GM12891 (cell line): ENCODE data around the gene SNTA1.
A peak's percentile ranks its signal among the peaks of the same experiment; 100 is the strongest.
"Not testable (repeated sequence)": the region's sequence is repeated elsewhere in the genome, so short reads cannot be mapped to it uniquely, and the experiment has no call there.

Experiments used
- DNase-seq: peaks from one replicate; pipeline ENCODE4 v3.0.0; 2011; ENCODE audit warnings: low spot score; ENCODE audit not compliant: insufficient read length
- FAIRE-seq: peaks from 2 replicates; lab custom pipeline; 2011; peaks lifted over from hg19 to GRCh38; lab: Jason Lieb, UNC
- PAX5 ChIP-seq: IDR thresholded peaks from 2 replicates; pipeline ENCODE4 v1.6.1; 2011; ENCODE audit warnings: low read length, moderate library complexity, mild to moderate bottlenecking; ENCODE audit not compliant: insufficient read depth, severe bottlenecking
- POLR2A ChIP-seq: IDR thresholded peaks from 2 replicates; pipeline ENCODE4 v1.6.1; 2011; ENCODE audit warnings: low read depth, low read length, control low read depth
- POLR2AphosphoS5 ChIP-seq: IDR thresholded peaks from 2 replicates; pipeline ENCODE4 v1.6.1; 2011; ENCODE audit warnings: low read depth, low read length, control low read depth
- POU2F2 ChIP-seq: IDR thresholded peaks from 2 replicates; pipeline ENCODE4 v1.6.1; 2011; ENCODE audit warnings: low read depth, mild to moderate bottlenecking, control low read depth, low read length, moderate library complexity
- SPI1 ChIP-seq: IDR thresholded peaks from 2 replicates; pipeline ENCODE4 v1.6.1; 2011; ENCODE audit warnings: low read depth, low read length, control low read depth
- TAF1 ChIP-seq: IDR thresholded peaks from 2 replicates; pipeline ENCODE4 v1.6.1; 2011; ENCODE audit warnings: low read depth, low read length, control low read depth

Gene SNTA1

GRCh38 chr20:33443006-33443511 lies 504 bp downstream of the SNTA1 start:
- peak; percentile 43 for DNase-seq
- TF ChIP-seq POLR2A (no peak), PAX5 (no peak), POLR2AphosphoS5 (no peak), TAF1 (no peak), POU2F2 (no peak), SPI1 (no peak)
- no peak for FAIRE-seq

- FAIRE-seq (no peak), DNase-seq (no peak)
- TF ChIP-seq SPI1 (no peak), POU2F2 (no peak), PAX5 (no peak), POLR2A (no peak), TAF1 (no peak), POLR2AphosphoS5 (no peak)
These were observed 1.2 kb downstream of the SNTA1 start for GRCh38 chr20:33442136-33443005.

- TF ChIP-seq SPI1 = 0 out of 2 replicates have a peak, but pooled peaks have one; percentile 15
- TF ChIP-seq TAF1 = no peak
- no peak for TF ChIP-seq POLR2AphosphoS5
- DNase-seq (no peak), FAIRE-seq (no peak)
These were observed 2.2 kb downstream of the SNTA1 start for GRCh38 chr20:33441142-33441955.

GRCh38 chr20:33440562-33440961 lies 3.0 kb downstream of the SNTA1 start:
- not testable (repeated sequence) for FAIRE-seq, DNase-seq

- TF ChIP-seq POU2F2 (no peak), PAX5 (no peak), SPI1 (no peak), POLR2A (no peak), POLR2AphosphoS5 (no peak), TAF1 (no peak)
- FAIRE-seq (peak; percentile 71), DNase-seq (no peak)
These were observed 5.1 kb downstream of the SNTA1 start for GRCh38 chr20:33438481-33438880.

GRCh38 chr20:33437141-33437911 lies 6.2 kb downstream of the SNTA1 start:
- no peak for DNase-seq
- TF ChIP-seq PAX5 (no peak), POLR2AphosphoS5 (no peak), SPI1 (no peak)
- FAIRE-seq = no peak

GRCh38 chr20:33434434-33434833 lies 9.1 kb downstream of the SNTA1 start:
- FAIRE-seq = no peak
- TF ChIP-seq POLR2A (no peak), SPI1 (no peak), POLR2AphosphoS5 (no peak)
- no peak for DNase-seq

GRCh38 chr20:33433465-33434234 lies 9.9 kb downstream of the SNTA1 start:
- FAIRE-seq (no peak), DNase-seq (no peak)
- TF ChIP-seq TAF1 (no peak), POLR2A (no peak), SPI1 (no peak), POU2F2 (no peak), PAX5 (no peak), POLR2AphosphoS5 (no peak)
